ENCODE data around the gene DIAPH3.

The DIAPH3 gene

GRCh38 chr13:59766236-59766635 is 397.5 kb downstream of the DIAPH3 start:
- DNase-seq: no peak

GRCh38 chr13:59755632-59756290 is 408.0 kb downstream of the DIAPH3 start:
- no peak for DNase-seq

GRCh38 chr13:59754411-59754810 is 409.3 kb downstream of the DIAPH3 start:
- DNase-seq: no peak

DNA sequence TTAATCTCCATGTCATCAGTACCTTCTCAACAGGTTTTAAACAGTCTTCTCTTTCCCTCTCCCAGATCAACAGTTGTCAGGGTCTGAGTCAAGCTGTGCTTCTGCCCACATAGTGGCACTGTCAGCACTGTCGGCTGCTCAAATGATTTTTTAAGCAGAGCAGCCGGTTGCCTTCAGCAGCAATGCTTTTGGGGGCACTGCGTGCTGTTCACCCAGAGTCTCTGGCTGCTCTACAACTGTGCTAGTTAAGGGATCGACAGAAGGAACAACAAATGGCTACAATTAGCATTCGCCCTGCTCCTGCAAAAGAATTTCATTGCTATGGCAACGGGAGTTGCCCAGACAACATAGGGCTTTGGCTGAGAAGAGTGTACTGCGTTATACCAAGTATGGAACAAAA is 412.9 kb downstream of the DIAPH3 start:
- peak; percentile 49 for DNase-seq

GRCh38 chr13:59748046-59748445 is 415.7 kb downstream of the DIAPH3 start:
- DNase-seq: no peak

DNA sequence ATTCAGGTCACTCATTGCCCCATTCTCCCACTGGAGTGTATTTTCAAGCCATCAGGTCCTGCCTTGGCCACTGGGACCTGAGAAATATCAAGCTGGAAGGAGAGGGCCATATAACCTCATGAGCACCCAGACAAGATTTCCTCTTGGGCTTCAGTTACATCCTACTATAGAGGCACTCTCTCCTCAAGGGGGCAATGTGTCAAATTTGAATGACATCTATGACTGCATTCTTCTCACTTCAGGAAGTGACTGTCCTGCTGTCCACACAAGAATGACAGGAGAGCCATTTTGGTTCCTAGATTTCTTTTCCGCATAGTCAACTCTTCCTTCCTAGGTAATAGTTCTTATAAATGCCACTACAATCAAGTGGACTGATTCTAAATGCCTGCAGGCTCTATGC is 416.2 kb downstream of the DIAPH3 start:
- no peak for DNase-seq

DNA sequence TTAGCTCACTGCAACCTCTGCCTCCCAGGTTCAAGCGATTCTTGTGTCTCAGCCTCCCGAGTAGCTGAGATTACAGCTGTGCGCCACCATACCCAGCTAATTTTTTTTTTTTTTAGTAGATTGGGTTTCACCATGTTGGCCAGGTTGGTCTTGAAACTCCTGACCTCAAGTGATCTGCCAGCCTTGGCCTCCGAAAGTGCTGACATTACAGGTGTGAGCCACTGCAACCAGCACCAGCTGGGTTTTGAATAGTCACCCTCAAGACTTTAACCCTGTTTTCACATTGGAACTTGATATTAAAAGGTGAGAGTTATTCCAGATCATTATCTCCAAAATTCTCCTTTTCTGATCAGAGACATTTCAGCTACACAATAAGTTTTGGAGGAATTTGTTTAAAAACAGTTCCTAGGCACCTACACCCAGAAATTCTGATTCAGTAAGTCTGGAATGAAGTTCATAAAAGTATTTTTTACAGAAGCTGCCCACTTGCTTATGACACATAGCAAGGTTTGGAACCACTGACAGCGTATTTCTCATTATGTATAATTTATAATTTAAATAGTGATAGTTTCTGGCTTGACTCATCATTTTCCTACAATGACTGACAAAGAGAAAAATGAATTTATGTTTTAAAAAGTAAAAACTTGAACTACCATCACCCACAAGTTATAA is 417.3 kb downstream of the DIAPH3 start:
- DNase-seq: no peak

GRCh38 chr13:59745392-59745788 is 418.3 kb downstream of the DIAPH3 start:
- DNase-seq: no peak

GRCh38 chr13:59744747-59745391 is 418.9 kb downstream of the DIAPH3 start:
- no peak for DNase-seq

DNA sequence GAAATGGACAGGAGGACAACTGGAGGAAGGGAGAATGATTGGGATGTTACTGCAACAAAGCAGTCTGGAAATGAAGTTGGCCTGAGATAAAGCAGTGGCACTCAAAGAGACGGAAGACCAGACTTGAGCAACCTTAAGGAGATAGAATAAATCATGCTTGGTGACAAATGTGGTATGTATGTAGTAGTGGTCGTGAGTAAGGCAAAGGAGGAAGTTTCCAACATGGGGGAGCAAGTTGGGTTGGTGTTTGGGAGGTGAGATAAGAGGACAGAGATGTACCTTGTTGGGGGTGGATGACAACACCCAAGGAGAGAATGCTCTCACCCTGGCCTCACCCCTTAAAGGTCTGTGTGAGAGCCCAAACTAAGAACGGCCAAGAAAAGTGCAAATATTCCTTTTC is 420.5 kb downstream of the DIAPH3 start:
- no peak for DNase-seq

DNA sequence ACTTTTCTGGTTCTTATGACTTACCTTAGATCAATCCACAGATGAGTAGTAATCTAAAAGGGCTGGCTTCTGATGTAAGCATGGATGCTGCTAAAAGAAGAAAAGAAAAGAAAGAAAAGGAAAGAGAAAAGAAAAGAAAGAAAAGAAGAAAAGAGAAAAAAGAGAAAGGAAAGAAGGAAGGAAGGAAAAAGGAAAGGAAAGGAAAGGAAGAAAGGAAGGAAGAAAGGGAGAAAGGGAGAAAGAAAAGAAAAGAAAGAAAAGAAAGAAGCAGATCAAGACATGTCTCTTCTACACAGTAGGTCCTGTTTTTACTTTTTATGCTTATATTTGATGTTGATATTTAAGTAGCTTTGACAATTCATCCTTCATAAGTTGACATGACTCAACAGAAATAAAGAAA is 421.3 kb downstream of the DIAPH3 start:
- no peak for DNase-seq

DNA sequence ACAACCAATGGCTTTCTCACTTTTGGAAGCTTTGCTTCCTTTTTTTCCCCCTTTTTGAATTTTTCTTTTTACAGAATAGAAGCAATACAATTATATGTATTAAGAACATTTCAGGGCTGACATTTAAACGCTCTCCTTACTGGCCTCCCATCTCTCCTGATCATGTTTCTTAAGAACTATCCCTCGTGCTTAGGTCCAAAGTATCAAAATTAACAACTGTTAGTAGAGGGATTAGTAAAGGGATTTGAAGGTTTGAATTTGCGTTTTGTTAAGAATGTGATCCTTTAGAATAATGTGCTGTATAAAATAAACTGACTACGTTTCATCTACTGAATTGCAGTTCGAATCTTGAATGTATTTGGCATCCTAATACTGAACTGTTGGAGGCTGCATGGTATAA is 424.8 kb downstream of the DIAPH3 start:
- no peak for DNase-seq

DNA sequence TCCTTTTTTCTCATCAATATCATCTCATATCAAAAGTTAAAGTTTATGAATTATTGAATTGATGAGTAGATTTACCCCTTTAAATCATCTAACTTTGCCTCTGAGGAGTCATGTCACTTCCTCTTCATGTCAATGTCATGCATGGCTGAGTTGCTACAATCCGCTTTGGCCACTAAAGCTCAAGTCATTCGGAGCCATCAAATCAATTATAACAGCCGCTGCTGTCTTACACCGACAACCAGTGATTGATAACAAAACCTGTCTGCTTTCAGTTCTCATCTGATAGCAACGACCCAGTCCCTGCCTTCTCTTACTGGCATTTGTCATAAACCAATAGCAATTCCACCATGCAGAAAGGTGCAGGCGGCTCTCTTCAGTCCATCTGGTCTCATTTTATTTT is 429.3 kb downstream of the DIAPH3 start:
- no peak for DNase-seq

- no peak for DNase-seq
Observed at GRCh38 chr13:59733744-59734143, 430.0 kb downstream of the DIAPH3 start.

DNA sequence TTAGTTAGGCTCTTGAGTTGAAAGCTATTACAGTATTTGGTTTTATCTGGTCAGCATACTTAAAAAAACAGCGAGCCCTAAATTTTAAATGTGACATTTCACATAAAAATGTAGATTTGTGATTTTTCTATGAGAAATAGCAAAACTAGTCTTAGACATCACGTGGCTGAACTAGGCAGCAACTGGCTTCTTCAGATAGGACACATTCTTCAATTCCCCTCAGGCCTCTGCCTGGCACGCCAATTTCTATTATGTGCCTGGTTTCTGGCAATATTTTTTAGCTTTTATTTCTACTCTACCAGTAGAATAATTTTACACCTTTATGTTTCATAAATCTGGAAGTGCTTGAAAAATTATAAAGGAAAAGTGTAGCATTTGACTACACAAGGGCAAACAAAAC is 433.7 kb downstream of the DIAPH3 start:
- DNase-seq: no peak

- DNase-seq: no peak
Observed at GRCh38 chr13:59728896-59729545, 434.7 kb downstream of the DIAPH3 start.

DNA sequence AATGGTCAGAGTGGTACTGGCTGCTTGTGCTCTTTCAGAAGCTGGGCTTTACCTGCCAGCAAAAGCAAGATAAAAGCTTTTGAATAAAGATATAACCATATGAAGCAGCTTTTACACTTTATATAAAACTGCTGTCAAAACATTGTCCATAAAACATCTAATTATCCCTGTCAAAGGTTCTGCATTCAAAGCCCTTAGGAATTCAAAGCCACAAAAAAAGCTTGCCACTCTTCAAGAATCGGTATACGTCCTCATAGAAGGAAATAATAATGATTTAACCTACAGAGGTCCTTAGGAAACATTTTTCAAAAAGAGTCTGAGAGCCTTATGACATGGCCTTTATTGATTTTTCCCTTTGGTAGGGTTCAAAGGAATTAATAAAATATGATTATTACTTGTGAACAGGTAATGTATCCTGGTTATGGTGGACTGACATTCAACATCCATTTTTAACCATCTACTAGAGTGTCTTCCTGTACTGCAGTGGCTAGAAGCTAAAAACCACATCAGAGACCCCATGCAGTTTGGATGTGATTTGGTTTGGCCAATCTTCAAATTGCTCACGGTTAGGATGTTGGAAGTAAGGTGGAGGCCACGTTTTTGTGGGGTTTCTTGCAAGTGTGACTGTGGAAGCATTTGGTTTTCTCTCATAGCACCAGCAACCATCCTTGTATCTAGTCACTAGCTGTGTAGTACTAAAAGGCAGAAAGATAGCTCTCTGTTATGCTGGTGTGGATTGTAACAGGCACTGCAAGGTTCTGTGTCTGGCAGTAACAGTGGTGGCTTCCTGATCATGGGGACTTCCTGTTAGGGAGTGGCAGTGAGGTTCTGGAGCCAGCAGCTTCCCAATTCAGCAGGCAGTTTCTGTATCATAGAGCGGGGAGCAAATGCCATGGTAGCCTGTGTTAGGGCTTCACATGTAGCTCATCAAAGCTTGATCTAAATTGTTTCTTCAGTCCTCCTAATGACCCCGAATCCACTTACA is 441.5 kb downstream of the DIAPH3 start:
- DNase-seq: no peak

- no peak for DNase-seq
Observed at GRCh38 chr13:59715611-59716010, 448.1 kb downstream of the DIAPH3 start.

DNA sequence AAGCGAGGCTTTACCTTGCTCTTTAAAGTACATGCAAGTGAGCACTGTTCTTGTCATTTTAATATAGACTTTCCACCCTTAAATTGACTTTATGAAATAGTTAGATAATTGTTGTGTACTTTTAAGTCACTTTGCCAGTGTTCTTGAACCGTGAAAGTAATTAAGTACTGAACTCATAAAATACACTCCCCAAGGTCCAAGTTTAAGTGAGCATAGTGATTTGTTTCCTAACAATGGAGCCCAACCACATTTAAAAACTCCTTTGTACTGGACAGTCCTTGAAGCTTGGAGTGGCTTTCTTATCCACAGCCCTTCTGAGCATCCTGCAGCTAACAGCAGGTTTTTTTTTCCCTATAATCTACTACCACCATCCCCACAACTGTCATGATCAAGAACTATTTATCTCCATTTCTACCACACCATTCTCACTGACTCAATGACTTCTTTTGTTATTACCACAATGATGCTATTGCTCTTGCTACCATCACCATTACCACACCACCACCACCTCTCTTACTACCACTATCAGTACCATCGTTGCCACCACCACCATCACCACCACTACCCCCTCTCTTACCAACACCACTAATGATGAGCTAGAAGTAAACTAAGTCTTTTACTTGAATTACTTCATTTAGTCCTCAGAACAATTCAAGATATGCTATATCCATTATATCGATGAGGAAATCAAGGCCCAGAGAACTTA is 452.6 kb downstream of the DIAPH3 start:
- no peak for DNase-seq

GRCh38 chr13:59710416-59710815 is 453.3 kb downstream of the DIAPH3 start:
- DNase-seq: no peak

DNA sequence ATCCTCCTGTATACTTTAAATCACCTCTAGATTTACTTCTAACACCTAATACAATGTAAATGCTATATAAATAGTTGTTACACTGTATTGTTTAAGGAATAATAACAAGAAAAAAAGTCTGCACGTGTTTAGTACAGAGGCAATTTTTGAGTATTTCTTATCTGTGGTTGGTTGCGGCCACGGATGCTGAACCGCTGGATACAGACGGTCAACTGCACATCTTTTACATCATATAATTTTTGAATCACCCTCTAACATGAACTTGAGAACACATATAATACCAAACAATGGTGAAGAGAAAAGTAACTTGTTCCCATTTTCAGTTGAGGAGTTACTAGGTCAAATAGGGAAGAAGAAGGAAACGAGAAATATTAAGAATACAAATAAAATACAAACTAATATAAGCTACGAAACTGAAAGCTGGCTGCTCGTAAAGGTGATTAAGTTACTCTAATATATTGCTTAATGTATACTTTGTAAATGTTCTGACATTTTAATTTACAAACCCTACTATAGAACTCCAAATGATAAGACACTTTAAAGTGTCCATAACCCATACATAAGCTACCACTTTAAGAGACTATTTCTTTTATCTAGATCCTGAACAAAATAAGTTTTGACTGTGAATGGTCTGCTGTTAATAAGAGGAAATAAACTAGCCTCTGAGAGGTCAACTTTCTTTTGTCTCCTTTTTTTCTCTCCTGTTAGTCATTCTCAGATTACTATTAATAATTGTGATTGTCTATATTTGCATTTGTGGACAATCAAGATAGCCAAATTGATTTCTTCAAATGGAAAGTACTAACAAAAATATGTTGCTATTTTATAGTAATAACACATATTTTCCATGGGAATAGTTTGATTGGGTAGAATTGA is 457.4 kb downstream of the DIAPH3 start:
- no peak for DNase-seq

Data from right forelimb (tissue), 1 donor.